ENCODE measurements around the gene KRT16. TPM values are rescaled to one million over a fixed set of nuclear protein-coding genes. Genes with fewer than 3 reads are reported as not detected.
"Not testable (repeated sequence)": the region's sequence is repeated elsewhere in the genome, so short reads cannot be mapped to it uniquely, and the experiment has no call there.

The KRT16 gene
- polyA plus RNA-seq, 4 donors = 0.25 TPM; not detected in 3

GRCh38 chr17:41626028-41626913, 13.7 kb upstream of the KRT16 start:
- WGBS, 3 donors = 86 to 89% (median 88%) methylated on average over 17 of the region's 17 CpGs
- H3K27me3 ChIP-seq (ENCODE audit: control insufficient read depth in 3 of 3, insufficient read depth in 3 of 3, low read length in 3 of 3); DNase-seq; FAIRE-seq; H3K27ac ChIP-seq (ENCODE audit: low read depth in 1 of 3, low read length in 2 of 3); H3K4me3 ChIP-seq (ENCODE audit: low read depth in 1 of 3, low read length in 3 of 3); H3K4me1 ChIP-seq (ENCODE audit: control insufficient read depth in 3 of 3, insufficient read depth in 2 of 3, low read depth in 1 of 3, low read length in 2 of 3); H3K36me3 ChIP-seq (ENCODE audit: control insufficient read depth in 3 of 3, insufficient read depth in 2 of 3, low read depth in 1 of 3, low read length in 3 of 3); H3K9me3 ChIP-seq (ENCODE audit: control insufficient read depth in 2 of 2, insufficient read depth in 1 of 2, low read depth in 1 of 2, low read length in 1 of 2): not testable (repeated sequence)

GRCh38 chr17:41625602-41626001, 13.0 kb upstream of the KRT16 start:
- DNase-seq = no peak
- Histone ChIP-seq H3K4me3 (ENCODE audit: low read depth in 1 of 3, low read length in 3 of 3) (no peak overlapping the region), H3K9me3 (ENCODE audit: control insufficient read depth in 2 of 2, insufficient read depth in 1 of 2, low read depth in 1 of 2, low read length in 1 of 2) (no peaks in the 10 kb centered on the region), H3K4me1 (ENCODE audit: control insufficient read depth in 3 of 3, insufficient read depth in 2 of 3, low read depth in 1 of 3, low read length in 2 of 3) (no peaks in the 10 kb centered on the region), H3K36me3 (ENCODE audit: control insufficient read depth in 3 of 3, insufficient read depth in 2 of 3, low read depth in 1 of 3, low read length in 3 of 3) (no peaks in the 10 kb centered on the region), H3K27ac (ENCODE audit: low read depth in 1 of 3, low read length in 2 of 3) (no peak overlapping the region), H3K27me3 (ENCODE audit: control insufficient read depth in 3 of 3, insufficient read depth in 3 of 3, low read length in 3 of 3) (no peaks in the 10 kb centered on the region)
- 61 to 66% (median 65%) methylated on average over 16 of the region's 16 CpGs for WGBS, 3 donors
- FAIRE-seq = no peak

DNA sequence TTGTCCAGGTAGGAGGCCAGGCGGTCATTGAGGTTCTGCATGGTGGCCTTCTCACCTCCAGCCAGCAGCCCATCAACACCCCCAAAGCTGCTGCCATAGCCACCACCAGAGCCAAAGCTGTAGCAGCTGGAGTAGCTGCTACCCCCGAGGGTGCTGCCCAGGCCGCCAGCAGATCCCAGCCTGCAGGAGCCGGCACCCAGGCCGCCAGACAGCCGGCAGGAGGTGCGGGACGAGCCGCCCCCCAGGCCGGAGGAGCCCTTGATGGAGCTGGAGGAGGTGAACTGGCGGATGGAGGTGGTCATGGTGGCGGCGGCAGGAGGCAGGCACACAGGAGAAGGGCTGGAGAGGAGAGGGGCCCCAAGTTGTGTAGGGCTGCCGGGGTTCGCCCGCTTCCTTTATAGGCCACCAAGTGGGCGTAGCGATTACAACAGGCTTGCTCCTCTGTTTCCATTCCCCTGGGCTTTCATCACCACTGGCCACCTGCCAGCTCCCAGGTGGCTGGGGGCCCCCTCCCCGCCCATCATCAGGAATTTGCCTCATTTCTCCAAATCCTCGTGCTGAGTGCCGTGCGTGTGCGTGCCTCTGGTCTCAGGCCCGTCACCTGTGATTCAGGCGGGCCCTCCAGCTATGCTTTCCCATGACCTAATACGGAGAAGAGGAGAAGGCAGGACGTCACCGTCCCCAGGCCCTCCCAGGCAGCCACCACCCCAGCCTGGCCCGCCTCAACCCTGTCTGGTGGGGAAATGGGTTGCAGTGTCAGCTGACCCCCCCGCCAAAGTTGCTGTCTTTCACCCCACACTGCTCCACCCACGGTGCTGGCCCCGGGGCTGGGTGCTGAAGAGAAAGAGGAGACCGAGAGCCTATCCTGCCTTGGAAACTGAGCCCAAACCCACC, 11.9 kb upstream of the KRT16 start, which contains the start of gene KRT17:
Gene KRT17, minus strand, starts transcription at position 368 of the 894 bp plus-strand sequence. Its CDS starts 66 bp downstream, at position 302.
- no peak for FAIRE-seq
- DNase-seq = peak in 1 of 2 donors; percentile 38
- no peak within 1 kb of the TSS for H3K4me3 ChIP-seq (ENCODE audit: low read depth in 1 of 3, low read length in 3 of 3)

DNA sequence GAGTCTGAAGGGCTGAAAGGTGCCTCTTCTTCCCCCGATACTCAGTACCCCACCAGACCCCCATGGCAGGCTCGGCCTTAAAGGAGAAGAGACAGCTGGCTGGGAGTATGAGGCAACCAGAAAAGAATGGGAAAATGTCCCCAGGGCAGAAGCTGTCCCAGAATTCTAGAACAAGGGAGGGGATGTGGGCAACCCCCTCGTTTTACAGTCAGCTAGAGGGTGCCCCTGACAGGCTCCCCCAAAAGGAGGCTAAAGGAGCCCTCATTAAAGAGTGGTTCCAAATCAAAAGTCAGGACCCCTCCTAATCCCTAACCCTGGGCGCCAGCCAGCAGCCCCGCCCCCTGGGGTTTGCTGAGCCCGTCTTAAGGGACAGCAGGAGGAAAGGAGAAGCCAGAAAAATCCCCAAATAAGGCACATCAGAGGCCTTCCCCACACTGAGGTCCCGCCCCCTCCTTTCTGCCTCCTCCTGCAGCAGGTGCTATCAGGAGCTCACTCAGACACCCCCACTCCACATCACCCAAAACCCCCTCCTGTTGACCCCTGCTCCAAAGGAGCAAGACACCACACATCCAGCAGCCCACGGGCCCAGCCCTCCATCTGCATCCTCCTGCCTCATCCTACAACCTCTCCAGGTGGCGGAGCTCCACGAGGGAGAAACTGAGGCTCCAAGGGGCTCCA, 10.8 kb upstream of the KRT16 start:
- DNase-seq; FAIRE-seq; H3K4me1 ChIP-seq (ENCODE audit: control insufficient read depth in 3 of 3, insufficient read depth in 2 of 3, low read depth in 1 of 3, low read length in 2 of 3); H3K4me3 ChIP-seq (ENCODE audit: low read depth in 1 of 3, low read length in 3 of 3); H3K36me3 ChIP-seq (ENCODE audit: control insufficient read depth in 3 of 3, insufficient read depth in 2 of 3, low read depth in 1 of 3, low read length in 3 of 3); H3K27ac ChIP-seq (ENCODE audit: low read depth in 1 of 3, low read length in 2 of 3); H3K9me3 ChIP-seq (ENCODE audit: control insufficient read depth in 2 of 2, insufficient read depth in 1 of 2, low read depth in 1 of 2, low read length in 1 of 2); H3K27me3 ChIP-seq (ENCODE audit: control insufficient read depth in 3 of 3, insufficient read depth in 3 of 3, low read length in 3 of 3): not testable (repeated sequence)
- WGBS, 3 donors = 63 to 74% (median 71%) methylated on average over 9 to 10 of the region's 10 CpGs

More for the DNA sequence above, 11.9 kb upstream of the KRT16 start, which contains the start of gene KRT17:
- Histone ChIP-seq H3K36me3 (ENCODE audit: control insufficient read depth in 3 of 3, insufficient read depth in 2 of 3, low read depth in 1 of 3, low read length in 3 of 3) (no peaks in the 10 kb centered on the region), H3K4me1 (ENCODE audit: control insufficient read depth in 3 of 3, insufficient read depth in 2 of 3, low read depth in 1 of 3, low read length in 2 of 3) (no peaks in the 10 kb centered on the region), H3K27ac (ENCODE audit: low read depth in 1 of 3, low read length in 2 of 3) (no peak within 1 kb of the TSS), H3K9me3 (ENCODE audit: control insufficient read depth in 2 of 2, insufficient read depth in 1 of 2, low read depth in 1 of 2, low read length in 1 of 2) (no peaks in the 10 kb centered on the region), H3K27me3 (ENCODE audit: control insufficient read depth in 3 of 3, insufficient read depth in 3 of 3, low read length in 3 of 3) (no peaks in the 10 kb centered on the region)
- 50 to 67% (median 63%) methylated on average over 27 to 33 of the region's 33 CpGs for WGBS, 3 donors

DNA sequence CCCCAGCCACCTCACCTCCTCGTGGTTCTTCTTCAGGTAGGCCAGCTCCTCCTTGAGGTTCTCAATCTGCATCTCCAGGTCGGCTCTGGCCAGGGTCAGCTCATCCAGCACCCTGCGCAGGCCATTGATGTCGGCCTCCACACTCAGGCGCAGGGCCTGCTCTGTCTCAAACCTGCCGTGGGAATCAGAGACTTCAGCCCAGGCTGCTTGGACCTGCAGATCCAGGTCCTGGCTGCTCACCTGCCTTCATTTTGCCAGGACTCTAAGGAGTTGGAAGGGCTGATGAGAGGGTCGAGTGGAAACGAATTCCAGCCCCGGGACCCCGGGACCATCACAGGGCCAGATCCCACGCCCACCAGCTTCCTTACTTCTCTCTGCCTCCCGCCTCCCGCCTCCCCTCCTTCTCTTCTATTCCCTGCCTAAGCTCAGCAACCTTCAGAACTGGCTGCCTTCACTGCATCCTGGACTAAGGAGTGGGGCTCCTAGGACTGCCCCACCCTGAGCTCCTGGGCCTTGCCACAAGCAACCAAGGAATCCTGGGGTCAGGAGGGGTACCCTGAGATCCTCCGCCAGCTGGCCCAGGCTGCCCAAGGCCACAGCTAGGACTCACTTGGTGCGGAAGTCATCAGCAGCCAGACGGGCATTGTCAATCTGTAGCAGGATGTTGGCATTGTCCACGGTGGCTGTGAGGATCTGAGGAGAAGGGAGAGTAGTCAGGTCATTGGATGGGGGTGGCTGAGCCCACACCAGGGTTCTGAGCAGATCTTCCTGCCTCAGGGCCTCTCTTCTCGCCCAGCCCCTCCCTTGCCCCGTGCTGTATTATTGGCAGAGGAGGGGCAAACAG, 10.0 kb upstream of the KRT16 start:
- FAIRE-seq; H3K27me3 ChIP-seq (ENCODE audit: control insufficient read depth in 3 of 3, insufficient read depth in 3 of 3, low read length in 3 of 3); H3K9me3 ChIP-seq (ENCODE audit: control insufficient read depth in 2 of 2, insufficient read depth in 1 of 2, low read depth in 1 of 2, low read length in 1 of 2); H3K36me3 ChIP-seq (ENCODE audit: control insufficient read depth in 3 of 3, insufficient read depth in 2 of 3, low read depth in 1 of 3, low read length in 3 of 3); H3K4me1 ChIP-seq (ENCODE audit: control insufficient read depth in 3 of 3, insufficient read depth in 2 of 3, low read depth in 1 of 3, low read length in 2 of 3); H3K27ac ChIP-seq (ENCODE audit: low read depth in 1 of 3, low read length in 2 of 3); DNase-seq; H3K4me3 ChIP-seq (ENCODE audit: low read depth in 1 of 3, low read length in 3 of 3): not testable (repeated sequence)
- WGBS, 3 donors = 75 to 80% (median 77%) methylated on average over 19 of the region's 19 CpGs

- no peak for DNase-seq
- Histone ChIP-seq H3K4me1 (ENCODE audit: control insufficient read depth in 3 of 3, insufficient read depth in 2 of 3, low read depth in 1 of 3, low read length in 2 of 3) (no peaks in the 10 kb centered on the region), H3K27me3 (ENCODE audit: control insufficient read depth in 3 of 3, insufficient read depth in 3 of 3, low read length in 3 of 3) (peaks cover 0 to 7% (median 2%) of the 10 kb centered on the region in 3 donors), H3K4me3 (ENCODE audit: low read depth in 1 of 3, low read length in 3 of 3) (no peak overlapping the region), H3K36me3 (ENCODE audit: control insufficient read depth in 3 of 3, insufficient read depth in 2 of 3, low read depth in 1 of 3, low read length in 3 of 3) (no peaks in the 10 kb centered on the region), H3K27ac (ENCODE audit: low read depth in 1 of 3, low read length in 2 of 3) (no peak overlapping the region), H3K9me3 (ENCODE audit: control insufficient read depth in 2 of 2, insufficient read depth in 1 of 2, low read depth in 1 of 2, low read length in 1 of 2) (no peaks in the 10 kb centered on the region)
- no peak for FAIRE-seq
- 26 to 81% (median 52%) methylated on average over 2 of the region's 2 CpGs for WGBS, 3 donors
These were observed 9.3 kb upstream of the KRT16 start for GRCh38 chr17:41621916-41622315.

DNA sequence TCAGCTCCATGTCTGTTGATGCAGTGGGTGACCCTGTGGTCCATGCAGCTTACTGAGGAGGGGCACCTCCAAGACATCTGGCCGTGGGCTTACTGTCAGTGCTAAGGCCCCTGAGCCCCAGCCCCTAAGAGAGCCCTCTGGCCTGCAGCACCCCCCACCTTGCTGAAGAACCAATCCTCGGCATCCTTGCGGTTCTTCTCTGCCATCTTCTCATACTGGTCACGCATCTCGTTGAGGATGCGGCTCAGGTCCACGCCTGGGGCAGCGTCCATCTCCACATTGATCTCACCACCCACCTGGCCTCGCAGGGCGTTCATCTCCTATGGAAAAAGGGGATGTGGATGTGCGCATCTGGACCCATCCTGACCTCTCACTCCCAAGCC, 8.9 kb upstream of the KRT16 start:
- not testable (repeated sequence) for H3K27me3 ChIP-seq (ENCODE audit: control insufficient read depth in 3 of 3, insufficient read depth in 3 of 3, low read length in 3 of 3); H3K9me3 ChIP-seq (ENCODE audit: control insufficient read depth in 2 of 2, insufficient read depth in 1 of 2, low read depth in 1 of 2, low read length in 1 of 2); H3K36me3 ChIP-seq (ENCODE audit: control insufficient read depth in 3 of 3, insufficient read depth in 2 of 3, low read depth in 1 of 3, low read length in 3 of 3); FAIRE-seq; H3K4me3 ChIP-seq (ENCODE audit: low read depth in 1 of 3, low read length in 3 of 3); DNase-seq; H3K27ac ChIP-seq (ENCODE audit: low read depth in 1 of 3, low read length in 2 of 3); H3K4me1 ChIP-seq (ENCODE audit: control insufficient read depth in 3 of 3, insufficient read depth in 2 of 3, low read depth in 1 of 3, low read length in 2 of 3)
- 90 to 98% (median 91%) methylated on average over 11 of the region's 11 CpGs for WGBS, 3 donors
